Thyroid gland (tissue), 4 donors: ENCODE measurements around the gene DEFB114.

Experiments used
- POLR2A ChIP-seq, 2 donors: fragments of 450-650 bp; IDR thresholded peaks; one replicate each; pipeline ENCODE4 v1.6.1; 2017; ENCODE audit warnings: antibody characterized with exemption in 2 of 2, mild to moderate bottlenecking in 2 of 2, moderate library complexity in 1 of 2
- TF ChIP-seq, protein P1 (sequence below), 6 experiments: fragments of 200-600 bp in 3 of 6; fragments of 450-650 bp in 3 of 6; sonication (generic) in 3 of 6; IDR thresholded peaks; one replicate each; pipeline ENCODE4 v1.5.1; 2016 to 2019; ENCODE audit warnings: antibody characterized with exemption in 6 of 6, mild to moderate bottlenecking in 2 of 6, inconsistent platforms in 1 of 6, moderate library complexity in 1 of 6

DNA sequence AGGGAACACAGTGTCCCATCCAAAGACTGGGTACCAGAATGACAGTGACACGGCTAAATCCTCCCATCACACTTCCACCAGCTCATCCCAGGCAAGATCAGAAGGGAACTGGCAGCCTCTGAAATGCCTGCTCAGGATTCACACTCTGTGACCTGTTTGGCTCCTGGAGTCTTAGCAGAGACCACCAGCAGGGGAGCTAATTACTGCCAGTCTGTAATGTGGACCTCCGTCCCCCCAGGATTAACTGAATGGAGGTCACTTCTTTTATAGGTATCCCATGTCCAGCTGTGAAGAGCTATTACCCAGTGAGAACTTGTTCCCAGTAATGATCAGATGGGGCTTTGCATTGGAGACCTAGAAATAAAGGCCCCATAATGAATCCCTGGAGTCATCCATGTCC is 45.2 kb downstream of the DEFB114 start:
- TF ChIP-seq, protein P1, sequence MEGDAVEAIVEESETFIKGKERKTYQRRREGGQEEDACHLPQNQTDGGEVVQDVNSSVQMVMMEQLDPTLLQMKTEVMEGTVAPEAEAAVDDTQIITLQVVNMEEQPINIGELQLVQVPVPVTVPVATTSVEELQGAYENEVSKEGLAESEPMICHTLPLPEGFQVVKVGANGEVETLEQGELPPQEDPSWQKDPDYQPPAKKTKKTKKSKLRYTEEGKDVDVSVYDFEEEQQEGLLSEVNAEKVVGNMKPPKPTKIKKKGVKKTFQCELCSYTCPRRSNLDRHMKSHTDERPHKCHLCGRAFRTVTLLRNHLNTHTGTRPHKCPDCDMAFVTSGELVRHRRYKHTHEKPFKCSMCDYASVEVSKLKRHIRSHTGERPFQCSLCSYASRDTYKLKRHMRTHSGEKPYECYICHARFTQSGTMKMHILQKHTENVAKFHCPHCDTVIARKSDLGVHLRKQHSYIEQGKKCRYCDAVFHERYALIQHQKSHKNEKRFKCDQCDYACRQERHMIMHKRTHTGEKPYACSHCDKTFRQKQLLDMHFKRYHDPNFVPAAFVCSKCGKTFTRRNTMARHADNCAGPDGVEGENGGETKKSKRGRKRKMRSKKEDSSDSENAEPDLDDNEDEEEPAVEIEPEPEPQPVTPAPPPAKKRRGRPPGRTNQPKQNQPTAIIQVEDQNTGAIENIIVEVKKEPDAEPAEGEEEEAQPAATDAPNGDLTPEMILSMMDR (IDR thresholded peaks at IDR 0.05), result no peak
- TF ChIP-seq POLR2A (IDR thresholded peaks at IDR 0.05), result no peak
